Activated CD4-positive, alpha-beta T cell treated with anti-CD3 and anti-CD28 coated beads, Interleukin-2, amount 50 U/mL, for 4 hours (primary cell): ENCODE measurements around the gene PNPLA1.

Experiments
- DNase-seq, 2 experiments: peaks; one replicate each; pipeline ENCODE4 v3.0.0-alpha.2; 2020

PNPLA1 gene

GRCh38 chr6:36318690-36319435, 49.0 kb downstream of the PNPLA1 start:
- DNase-seq = no peak

- no peak for DNase-seq
These were observed 49.5 kb downstream of the PNPLA1 start for GRCh38 chr6:36319436-36319762.

GRCh38 chr6:36319821-36320220, 50.0 kb downstream of the PNPLA1 start:
- no peak for DNase-seq

GRCh38 chr6:36320475-36320874, 50.6 kb downstream of the PNPLA1 start:
- no peak for DNase-seq

GRCh38 chr6:36322591-36322990, 52.7 kb downstream of the PNPLA1 start:
- DNase-seq = no peak

GRCh38 chr6:36323062-36323461, 53.2 kb downstream of the PNPLA1 start:
- no peak for DNase-seq

- DNase-seq = no peak
These were observed 54.3 kb downstream of the PNPLA1 start for GRCh38 chr6:36324191-36324590.

GRCh38 chr6:36324715-36325114, 54.9 kb downstream of the PNPLA1 start:
- no peak for DNase-seq

GRCh38 chr6:36326356-36326995, 56.6 kb downstream of the PNPLA1 start:
- no peak for DNase-seq

- DNase-seq = no peak
These were observed 57.5 kb downstream of the PNPLA1 start for GRCh38 chr6:36327226-36327918.

GRCh38 chr6:36327919-36328236, 58.0 kb downstream of the PNPLA1 start:
- no peak for DNase-seq

- DNase-seq = no peak
These were observed 58.7 kb downstream of the PNPLA1 start for GRCh38 chr6:36328600-36328999.

GRCh38 chr6:36329798-36330291, 60.0 kb downstream of the PNPLA1 start:
- DNase-seq = no peak

GRCh38 chr6:36330366-36330765, 60.5 kb downstream of the PNPLA1 start:
- no peak for DNase-seq

- no peak for DNase-seq
These were observed 61.5 kb downstream of the PNPLA1 start for GRCh38 chr6:36331381-36331780.

- DNase-seq = no peak
These were observed 63.5 kb downstream of the PNPLA1 start for GRCh38 chr6:36333171-36333895.

- DNase-seq = no peak
These were observed 64.3 kb downstream of the PNPLA1 start for GRCh38 chr6:36333931-36334725.

GRCh38 chr6:36334832-36335459, 65.1 kb downstream of the PNPLA1 start:
- no peak for DNase-seq

- DNase-seq = no peak
These were observed 65.8 kb downstream of the PNPLA1 start for GRCh38 chr6:36335465-36336207.

GRCh38 chr6:36336208-36336710, 66.4 kb downstream of the PNPLA1 start:
- no peak for DNase-seq

- DNase-seq = no peak
These were observed 67.0 kb downstream of the PNPLA1 start, which contains the start of gene BNIP5 for GRCh38 chr6:36336779-36337241. Gene BNIP5, minus strand, starts transcription at chr6:36336888. Its CDS starts 6,198 bp downstream, at chr6:36330690.
